Lower leg skin (tissue), 3 donors: ENCODE results near the gene ZBTB20.

Source experiments
- POLR2A ChIP-seq, 2 donors: fragments of 450-650 bp; IDR thresholded peaks; one replicate each; pipeline ENCODE4 v1.6.1; 2016 to 2017; ENCODE audit warnings: antibody characterized with exemption in 2 of 2, mild to moderate bottlenecking in 1 of 2, moderate library complexity in 1 of 2
- TF ChIP-seq, protein P1 (sequence below), 3 donors: fragments of 450-650 bp; IDR thresholded peaks; one replicate each; pipeline ENCODE4 v1.5.1; 2016; ENCODE audit warnings: antibody characterized with exemption in 3 of 3, mild to moderate bottlenecking in 3 of 3, moderate library complexity in 2 of 3

GRCh38 chr3:115151921-115152320 lies 4.8 kb upstream of the ZBTB20 start:
- no peak for TF ChIP-seq POLR2A (IDR thresholded peaks at IDR 0.05)
- TF ChIP-seq, protein P1, sequence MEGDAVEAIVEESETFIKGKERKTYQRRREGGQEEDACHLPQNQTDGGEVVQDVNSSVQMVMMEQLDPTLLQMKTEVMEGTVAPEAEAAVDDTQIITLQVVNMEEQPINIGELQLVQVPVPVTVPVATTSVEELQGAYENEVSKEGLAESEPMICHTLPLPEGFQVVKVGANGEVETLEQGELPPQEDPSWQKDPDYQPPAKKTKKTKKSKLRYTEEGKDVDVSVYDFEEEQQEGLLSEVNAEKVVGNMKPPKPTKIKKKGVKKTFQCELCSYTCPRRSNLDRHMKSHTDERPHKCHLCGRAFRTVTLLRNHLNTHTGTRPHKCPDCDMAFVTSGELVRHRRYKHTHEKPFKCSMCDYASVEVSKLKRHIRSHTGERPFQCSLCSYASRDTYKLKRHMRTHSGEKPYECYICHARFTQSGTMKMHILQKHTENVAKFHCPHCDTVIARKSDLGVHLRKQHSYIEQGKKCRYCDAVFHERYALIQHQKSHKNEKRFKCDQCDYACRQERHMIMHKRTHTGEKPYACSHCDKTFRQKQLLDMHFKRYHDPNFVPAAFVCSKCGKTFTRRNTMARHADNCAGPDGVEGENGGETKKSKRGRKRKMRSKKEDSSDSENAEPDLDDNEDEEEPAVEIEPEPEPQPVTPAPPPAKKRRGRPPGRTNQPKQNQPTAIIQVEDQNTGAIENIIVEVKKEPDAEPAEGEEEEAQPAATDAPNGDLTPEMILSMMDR (IDR thresholded peaks at IDR 0.05) = no peak
